NCI-H1694 treated with DMSO at 0.1 percent for 48 hours (cell line): ENCODE measurements around the gene BZW2.
"Not testable (repeated sequence)": the region's sequence is repeated elsewhere in the genome, so short reads cannot be mapped to it uniquely, and the experiment has no call there.

ENCODE experiments used
- DNase-seq: peaks from one replicate; lab custom pipeline; 2025; lab: John Stamatoyannopoulos, UW

Gene BZW2

DNA sequence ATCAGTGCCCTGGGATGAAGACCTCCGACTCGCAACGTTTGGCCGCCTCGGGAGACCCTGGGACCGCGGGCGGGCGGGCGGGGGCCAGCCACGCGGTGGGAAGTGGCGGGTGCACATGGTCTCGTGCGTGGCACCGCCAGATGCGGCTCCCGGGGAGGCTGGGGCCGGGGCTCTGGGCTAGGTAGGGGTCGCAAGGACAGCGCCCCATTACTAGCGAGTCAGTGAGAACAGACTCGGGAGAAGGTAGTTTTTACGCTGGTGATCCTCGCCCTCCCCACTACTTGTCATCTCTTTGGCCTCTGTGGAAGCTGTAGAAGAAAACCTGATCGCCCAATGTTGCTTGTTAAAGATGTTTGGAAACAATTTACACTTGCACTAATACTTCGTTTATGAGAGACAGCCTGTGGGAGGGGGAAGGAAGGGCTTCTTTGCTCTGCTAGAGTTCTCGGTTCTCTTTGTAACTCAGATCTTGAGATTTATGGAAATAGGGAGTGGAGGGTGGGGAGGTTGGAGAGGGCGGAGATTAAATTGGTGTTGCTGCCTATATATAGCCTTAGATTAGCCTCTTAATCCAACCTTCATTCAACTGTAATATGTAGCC is 591 bp downstream of the BZW2 start:
- no peak for DNase-seq

DNA sequence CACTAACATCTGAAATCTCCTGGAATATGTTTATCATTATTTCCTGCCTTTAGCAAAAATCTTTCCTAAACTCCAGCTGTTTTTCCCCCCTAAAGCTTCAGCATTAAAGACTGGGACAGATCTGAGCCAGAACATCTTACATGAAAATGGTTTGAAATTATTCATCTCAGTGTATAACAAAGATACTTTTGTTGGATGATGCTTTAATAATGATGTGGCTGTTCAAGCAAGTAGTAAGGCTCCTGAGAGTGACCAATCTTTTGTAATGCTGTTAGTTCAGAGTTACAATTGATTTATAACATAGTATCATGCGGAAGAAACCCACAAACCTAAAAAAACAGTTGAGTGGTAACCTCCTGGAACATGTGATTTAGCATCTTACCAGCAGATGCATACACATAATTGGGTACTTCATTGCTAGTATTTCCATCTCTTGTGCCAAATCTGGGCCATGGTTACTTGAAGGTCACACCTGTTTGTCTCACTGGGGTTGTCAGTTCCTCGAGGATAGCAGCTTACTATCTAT is 1.5 kb downstream of the BZW2 start:
- no peak for DNase-seq

DNA sequence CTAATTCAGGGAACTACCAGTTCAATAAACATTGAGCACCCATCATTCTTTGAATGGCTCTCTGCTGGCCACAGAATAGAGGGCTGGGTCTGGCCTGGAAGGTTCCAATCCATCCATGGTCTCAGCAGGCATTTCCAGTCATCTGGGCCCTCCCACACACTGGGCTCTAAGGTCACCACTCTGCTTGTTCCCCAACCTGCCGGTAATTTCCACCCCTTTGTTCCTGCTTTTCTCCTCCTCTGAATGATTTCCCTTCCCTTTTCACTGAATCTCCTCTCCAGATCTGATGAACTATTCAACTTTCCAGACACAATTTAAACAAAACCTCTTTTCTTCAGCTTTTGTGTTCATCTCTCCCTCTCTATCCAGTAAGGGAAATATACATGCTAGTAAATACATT is 2.6 kb downstream of the BZW2 start:
- no peak for DNase-seq

GRCh38 chr7:16649196-16649595 is 3.2 kb downstream of the BZW2 start:
- DNase-seq, result no peak

GRCh38 chr7:16650266-16650665 is 4.3 kb downstream of the BZW2 start:
- no peak for DNase-seq

GRCh38 chr7:16651396-16652239 is 5.6 kb downstream of the BZW2 start:
- no peak for DNase-seq

DNA sequence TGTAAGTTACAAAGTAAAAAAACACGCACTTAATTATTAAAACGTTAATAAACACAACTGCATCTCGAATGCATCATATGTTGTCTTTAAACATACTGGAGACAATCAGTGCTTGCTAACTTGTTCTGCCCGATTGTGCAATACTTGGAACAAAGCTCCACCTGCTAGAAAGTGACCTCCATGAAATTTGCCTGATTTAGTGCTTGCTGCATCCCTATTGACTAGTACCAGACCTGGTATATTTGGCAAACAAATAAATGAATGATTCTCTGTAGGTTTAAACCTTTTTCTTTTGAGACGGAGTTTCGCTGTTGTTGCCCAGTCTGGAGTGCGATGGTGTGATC is 6.2 kb downstream of the BZW2 start:
- DNase-seq, result no peak

GRCh38 chr7:16652888-16653287 is 6.9 kb downstream of the BZW2 start:
- no peak for DNase-seq

DNA sequence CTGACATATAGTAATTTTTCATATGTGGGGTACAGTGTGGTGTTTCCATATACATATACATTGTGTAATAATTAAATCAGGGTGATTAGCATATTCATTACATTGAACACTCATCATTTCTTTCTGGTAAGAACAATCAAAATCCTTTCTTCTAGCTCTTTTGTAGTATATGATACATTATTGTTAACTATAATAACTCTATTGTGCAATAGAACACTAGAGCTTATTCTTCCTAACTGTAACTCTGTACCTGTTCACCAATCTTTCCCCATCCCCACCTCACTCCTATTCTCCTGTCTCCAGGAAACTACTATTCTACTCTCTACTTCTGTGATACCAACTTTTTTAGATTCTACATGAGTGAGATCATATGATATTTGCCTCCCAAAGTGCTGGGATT is 9.4 kb downstream of the BZW2 start:
- DNase-seq, result no peak

GRCh38 chr7:16656141-16656540 is 10.2 kb downstream of the BZW2 start:
- no peak for DNase-seq

DNA sequence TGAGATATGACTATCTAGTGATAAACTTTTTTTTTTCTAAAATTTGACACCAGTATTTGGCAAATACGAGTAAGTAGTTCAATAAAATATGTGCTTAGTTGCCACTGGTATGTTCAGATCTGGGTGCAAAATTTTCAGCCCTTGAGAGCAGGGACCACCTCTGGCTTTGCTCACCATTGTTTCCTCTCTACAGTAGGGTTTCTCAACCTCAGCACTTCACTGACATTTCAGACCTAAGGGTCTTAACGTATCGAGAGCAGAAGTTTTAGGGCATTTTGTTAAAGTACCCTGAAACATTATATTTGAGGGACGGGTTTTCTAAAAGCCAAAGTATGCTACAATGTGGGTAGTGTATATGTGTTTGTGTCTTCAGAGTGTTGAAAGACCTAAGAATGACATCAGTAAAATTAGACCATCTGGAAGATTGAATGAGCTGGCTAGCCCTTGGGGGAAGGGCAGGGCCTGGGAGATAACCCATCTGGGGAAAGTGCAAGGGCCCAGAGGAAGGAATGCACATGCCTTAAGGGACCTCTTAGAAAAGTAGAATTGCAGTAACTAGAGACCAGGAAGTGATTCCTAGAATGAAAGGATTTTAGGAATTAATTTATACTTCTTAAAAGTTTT is 11.8 kb downstream of the BZW2 start:
- DNase-seq, result no peak

DNA sequence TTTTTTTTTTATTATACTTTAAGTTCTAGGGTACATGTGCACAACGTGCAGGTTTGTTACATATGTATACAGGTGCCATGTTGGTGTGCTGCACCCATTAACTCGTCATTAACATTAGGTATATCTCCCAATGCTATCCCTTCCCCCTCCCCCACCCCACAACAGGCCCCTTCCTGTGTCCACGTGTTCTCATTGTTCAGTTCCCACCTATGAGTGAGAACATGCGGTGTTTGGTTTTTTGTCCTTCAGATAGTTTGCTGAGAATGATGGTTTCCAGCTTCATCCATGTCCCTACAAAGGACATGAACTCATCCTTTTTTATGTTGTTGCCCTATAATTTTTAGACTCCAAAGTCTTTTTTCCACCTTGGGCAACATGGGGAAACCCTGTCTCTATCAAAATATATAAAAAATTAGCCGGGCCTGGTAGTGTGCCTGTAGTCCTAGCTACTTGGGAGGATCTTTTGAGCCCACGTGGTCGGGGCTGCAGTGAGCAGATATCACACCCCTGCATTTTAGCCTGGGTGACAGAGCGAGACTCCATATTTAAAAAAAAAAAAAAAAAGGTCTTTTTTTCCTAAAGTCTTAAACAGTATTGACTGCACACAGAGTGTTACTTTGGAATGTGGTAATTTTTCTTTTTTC is 14.0 kb downstream of the BZW2 start:
- not testable (repeated sequence) for DNase-seq

DNA sequence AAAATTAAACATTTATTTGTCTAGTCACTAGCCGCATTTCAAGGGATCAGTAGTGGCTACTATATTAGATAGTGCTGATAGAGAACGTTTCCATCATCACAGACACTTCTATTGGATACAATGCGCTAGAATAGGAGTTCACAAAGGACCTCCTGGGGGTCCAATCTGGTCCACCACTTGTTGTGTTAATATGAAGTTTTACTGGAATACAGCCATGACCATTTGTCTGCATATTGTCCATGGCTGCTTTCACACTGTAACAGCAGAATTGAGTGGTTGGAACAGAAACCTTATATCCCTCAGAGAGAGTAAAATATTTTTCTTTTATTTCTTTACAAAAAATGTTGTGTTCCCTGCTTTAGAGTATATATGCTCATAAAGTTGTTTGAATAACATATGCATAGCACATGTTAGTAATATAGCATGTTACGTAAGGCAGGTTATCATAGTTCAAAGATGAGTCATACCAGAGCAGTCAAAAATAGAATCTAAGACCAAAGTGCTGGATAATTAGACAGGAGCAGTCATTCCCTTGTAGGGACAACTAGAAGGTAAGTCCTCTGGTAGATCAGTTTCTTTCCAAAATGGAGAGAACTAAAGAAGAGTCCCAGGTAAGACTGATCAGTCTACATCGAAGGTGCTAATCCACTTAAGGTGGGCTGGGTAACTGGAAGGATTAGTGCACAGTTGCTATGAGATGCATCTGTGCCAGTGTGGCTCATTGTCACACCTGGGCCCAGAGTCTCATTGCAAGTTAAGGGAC is 14.9 kb downstream of the BZW2 start:
- peak; percentile 12 for DNase-seq

DNA sequence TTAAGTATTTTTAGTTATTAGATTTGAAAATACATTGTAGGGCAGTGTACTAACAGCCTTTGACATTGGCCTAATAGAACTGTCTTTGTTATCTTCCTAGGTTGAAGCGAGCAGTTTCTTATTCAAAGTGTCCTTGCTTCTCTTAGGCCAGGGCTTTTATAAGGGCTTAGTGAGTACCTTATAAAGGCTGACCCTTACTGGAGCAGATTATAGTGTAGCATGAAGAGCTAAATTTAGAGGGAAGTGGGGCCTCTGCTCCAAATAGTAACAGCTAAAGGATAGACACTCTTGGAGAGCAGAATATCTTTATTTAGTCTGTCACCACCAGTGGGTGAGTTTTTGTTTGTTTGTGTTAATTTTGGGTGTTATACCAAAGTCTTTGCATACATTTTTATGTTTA is 15.9 kb downstream of the BZW2 start:
- DNase-seq, result no peak

- no peak for DNase-seq
Observed at GRCh38 chr7:16667355-16667754, 21.4 kb downstream of the BZW2 start.

- no peak for DNase-seq
Observed at GRCh38 chr7:16668049-16668858, 22.3 kb downstream of the BZW2 start.

- no peak for DNase-seq
Observed at GRCh38 chr7:16668978-16669377, 23.0 kb downstream of the BZW2 start.

GRCh38 chr7:16669581-16669980 is 23.6 kb downstream of the BZW2 start:
- DNase-seq, result no peak

DNA sequence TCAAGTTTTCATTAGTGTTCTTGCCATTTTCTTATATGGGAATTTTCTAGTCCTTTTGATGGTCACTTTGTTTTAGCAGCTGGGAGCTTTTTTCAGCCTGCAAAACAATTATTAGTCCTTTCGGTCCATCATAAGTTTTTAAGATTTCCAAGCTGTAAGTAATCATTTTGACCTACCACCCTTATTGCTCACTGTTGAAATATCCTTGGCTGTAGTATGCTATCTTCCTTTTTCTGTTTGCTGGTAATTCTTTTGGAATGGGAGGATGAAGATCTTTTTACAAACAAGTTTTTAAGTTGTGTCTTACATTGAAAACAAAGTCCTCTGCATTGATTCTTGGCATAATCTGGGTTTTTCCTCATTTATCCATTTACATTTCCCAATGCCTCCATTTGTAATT is 24.0 kb downstream of the BZW2 start:
- no peak for DNase-seq

- DNase-seq, result no peak
Observed at GRCh38 chr7:16670731-16671344, 24.9 kb downstream of the BZW2 start.

DNA sequence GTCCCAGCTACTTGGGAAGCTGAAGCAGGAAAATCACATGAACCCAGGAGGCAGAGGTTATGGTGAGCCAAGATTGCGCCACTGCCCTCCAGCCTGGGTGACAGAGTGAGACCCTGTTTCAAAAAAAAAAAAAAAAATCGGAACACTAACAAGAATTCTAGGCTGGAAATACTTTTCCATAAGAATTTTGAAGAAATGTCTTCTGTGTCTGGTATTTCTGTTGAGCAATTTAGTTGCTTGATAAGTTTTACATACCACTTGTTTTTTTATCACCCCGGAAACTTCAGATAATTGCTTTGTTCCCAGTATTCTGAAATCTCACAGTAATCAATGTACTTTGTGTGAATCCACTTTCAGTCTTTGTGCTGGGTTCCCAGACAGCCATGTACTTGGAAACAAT is 25.8 kb downstream of the BZW2 start:
- DNase-seq, result no peak
